HL-60/S4 treated with retinoic acid at 250 ng/mL for 4 days and 3 days (cell line): ENCODE measurements around the gene ADSS1.

ENCODE experiments used
- in situ Hi-C: fragments of 300-500 bp; cut with MboI; formaldehyde crosslinking; loops from 2 replicates; pipeline ENCODE4 v1.7.0; 2022; ENCODE audit warnings: low sequenced_read_pairs

The ADSS1 gene

DNA sequence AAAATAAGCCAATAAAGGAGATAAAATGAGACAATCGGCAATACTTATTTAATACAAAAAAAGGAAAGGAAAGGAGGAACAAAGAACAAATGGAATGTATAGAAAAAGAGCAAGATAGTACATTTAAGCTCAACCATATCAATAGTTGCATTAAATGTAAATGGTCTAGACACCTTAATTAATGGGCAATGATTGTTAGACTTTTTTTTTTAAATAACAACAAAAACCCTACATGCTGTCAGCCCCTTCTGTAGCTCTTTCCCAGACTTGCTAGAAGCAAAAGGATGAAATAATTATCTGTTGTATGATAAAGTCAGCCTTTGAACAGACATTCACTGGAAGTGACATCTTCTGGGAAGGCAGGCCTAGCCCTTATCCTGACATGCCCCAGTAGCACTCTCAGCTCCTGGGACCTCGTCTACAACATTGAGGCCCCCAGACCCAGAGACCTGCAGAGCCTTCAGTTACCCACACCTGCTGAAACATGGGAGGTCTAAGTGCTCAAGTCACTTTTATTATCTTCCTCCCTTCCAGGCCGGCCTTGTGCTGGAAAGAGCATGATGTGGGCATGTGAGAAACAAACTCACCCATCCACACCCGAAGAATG, 42.3 kb downstream of the ADSS1 start:
- in situ Hi-C loops, result no loop called here

DNA sequence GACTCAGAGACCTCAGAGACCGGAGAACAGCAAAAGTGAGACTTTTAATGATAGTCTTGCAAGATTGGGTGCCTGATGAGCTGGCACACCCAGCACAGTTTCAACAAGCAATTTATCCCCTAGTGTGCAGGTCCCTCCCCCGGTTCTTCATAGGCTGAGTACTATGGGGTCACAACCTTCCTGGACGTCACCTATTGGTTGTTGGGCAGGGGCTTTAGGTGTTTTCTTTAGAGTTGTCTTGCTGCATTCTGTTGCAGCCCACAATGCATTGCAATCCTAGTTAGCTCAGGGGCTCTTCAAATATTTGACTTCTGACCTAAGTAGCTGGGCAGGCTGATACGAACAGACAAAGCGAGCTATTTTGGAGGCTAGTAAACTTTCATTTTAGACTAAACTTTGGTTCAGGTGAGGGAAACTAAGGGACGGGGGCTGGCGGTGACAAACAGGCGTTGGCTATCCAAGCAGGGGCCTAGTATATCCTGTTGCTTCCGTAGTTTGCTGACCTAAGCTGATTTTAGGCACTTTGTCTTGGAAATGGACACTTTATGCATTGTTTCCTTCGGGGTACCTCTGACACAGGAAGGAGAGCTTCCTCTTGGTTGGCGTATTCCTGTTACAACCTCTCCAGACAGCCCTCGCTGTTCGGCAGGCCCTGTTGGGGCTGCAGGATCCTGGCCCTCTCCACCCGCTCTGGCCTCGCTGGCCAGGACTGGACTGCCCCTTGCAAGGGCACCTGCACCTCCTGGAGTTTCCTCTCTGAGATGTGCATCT, 43.0 kb downstream of the ADSS1 start:
- in situ Hi-C loops, result no loop called here

DNA sequence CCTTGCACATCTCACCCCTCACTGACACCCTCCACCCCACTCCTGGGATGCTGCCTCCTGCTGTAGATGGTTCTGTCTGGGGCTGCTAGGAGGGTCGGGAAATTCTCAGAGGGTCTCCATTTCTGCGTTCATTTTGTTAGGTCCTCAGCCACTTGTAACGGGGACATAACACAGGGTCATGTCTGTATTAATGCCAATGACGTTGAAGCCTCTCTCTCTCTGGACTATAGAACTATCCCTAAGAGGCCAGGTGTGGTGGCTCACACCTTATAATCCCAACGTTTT, 43.5 kb downstream of the ADSS1 start:
- in situ Hi-C loops, result no loop called here

DNA sequence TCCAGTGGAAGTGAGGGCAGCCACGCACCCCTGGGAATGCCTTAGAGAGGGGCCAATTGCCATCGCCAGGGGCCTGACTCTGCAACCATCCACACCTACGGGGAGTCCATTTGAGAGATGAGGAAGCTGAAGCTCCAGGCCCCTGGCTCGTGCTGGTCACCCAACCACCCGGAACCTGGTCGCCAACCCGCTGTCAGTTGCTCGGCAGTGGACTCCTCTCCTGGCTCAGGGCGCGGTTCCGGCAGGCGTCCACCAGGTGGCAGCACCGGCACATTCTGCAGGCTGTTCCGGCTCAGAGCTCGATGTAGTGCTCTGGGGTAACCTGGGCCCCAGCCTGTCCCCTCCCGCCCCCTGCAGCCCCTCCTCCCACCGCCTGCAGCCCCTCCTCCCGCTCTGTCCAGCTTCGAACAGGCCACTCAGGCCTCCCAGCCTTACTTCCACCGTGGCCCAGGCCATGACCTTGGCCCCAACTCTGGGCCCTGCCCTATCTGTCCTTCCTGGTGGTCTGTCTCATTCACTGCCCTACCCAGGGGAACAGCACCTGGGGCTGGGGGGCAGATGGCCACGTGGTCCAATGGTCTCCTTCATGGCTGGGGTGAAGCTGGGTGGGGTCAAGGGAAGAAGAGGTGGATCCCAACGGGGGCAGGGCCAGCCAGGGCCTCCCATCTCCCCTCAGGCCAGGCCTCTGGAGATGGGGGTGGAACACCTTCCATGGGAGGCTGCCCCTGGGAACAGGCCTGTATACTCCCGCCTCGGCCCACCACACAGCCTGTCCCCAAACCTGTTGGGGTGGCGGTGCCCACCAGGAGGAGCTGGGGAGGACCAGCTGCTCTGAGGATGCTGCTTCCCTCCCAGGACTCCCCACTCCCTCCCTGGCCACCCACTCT, 44.7 kb downstream of the ADSS1 start:
- in situ Hi-C loops, result no loop called here

DNA sequence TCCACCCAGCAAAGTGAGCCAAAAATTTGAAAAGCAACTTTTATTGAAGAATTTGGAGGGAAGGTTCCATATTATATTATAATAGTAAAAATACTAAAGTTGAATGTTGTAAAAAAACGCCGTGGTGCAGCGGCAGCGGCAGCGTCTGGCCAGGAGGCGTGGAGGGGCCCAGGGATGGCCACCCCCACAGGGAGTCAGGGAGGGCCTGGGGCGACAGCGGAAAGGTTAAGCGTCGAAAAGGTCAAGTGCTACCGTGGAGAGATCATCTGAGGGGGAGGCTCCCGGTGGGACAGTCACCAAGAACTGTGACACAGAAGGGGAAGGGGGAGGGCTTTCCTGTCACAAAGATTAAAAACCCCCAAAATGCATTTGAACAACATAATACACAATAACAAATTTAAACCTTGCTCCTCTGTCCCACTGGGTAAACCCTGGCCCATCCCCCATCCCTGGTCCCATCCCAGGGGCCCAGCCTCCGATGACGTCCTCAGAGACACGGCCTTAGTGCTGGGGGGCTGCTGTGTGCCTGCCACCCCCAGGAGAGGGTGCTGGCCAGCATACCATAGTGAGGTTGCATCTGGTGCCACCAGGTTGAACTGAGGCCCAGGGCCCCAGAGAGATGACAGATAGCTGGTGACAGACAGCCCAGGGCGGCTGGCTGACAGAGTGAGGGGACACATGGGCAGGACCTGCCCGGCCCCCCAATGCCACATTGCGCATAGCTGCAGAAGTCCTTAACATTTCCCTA, 45.5 kb downstream of the ADSS1 start:
- in situ Hi-C loops, result no loop called here

DNA sequence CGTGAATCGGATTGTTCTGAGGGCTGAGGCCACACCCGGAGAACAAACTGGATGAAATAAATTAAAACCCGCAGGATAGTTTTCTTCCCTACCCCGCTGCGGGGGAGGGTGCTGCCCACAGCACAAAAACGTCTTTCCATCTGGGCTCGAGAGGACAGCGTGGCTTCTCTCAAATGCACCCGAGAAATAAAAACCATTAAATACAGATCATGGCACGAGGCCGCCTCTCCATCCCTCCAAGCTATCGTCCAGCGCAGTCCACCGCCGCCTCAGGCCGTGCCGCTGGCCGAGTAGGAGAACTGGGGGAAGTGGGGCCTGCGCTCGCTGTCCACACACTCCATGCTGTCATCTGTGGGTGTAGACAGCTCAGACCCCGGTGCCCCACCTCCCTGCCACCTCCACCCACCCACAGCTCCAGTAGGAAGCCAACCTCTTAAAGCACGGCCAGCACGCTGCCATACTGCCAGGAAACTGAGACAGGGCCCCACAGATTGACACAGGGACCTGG, 46.1 kb downstream of the ADSS1 start:
- in situ Hi-C loops, result no loop called here

DNA sequence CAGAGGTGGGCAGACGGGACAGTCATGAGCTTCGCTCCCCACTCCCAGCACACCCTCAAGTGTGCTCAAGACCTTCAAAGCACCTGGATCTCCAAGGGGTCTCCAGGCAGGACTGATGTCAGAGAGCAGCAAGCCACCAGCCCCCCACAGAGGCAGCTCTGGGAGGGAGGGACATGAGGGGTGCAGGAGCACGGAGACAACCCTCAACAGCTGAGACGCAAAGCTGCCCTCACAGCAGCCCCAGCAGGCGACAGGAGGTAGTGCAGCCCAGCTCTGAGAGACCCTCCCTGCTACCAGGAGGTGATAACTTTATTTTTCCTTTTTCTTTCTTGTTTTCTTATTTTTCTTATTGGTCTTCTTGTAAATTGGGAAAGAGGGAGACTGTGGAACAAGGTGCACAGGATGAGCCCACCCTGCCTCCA, 46.8 kb downstream of the ADSS1 start:
- in situ Hi-C loops, result no loop called here

DNA sequence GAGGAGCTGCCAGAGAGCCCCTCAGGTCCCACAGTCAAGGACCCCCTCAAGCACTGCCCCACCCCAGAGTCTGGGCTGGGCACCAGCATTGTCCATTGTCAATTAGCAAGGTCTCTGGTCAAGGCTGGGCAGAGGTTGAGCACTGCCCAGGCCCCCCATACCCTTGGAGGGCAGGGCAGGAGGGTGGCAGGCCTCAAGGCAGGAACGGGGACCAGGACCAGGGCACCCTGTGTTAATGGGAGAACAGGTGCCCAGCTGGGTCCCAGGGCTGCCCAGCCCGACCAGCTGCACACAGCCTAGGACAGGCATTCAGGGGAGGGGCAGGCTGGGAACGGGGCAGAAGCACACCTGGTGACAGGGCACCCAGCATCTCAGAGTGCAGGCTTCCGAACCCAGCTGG, 47.3 kb downstream of the ADSS1 start:
- in situ Hi-C loops, result no loop called here

DNA sequence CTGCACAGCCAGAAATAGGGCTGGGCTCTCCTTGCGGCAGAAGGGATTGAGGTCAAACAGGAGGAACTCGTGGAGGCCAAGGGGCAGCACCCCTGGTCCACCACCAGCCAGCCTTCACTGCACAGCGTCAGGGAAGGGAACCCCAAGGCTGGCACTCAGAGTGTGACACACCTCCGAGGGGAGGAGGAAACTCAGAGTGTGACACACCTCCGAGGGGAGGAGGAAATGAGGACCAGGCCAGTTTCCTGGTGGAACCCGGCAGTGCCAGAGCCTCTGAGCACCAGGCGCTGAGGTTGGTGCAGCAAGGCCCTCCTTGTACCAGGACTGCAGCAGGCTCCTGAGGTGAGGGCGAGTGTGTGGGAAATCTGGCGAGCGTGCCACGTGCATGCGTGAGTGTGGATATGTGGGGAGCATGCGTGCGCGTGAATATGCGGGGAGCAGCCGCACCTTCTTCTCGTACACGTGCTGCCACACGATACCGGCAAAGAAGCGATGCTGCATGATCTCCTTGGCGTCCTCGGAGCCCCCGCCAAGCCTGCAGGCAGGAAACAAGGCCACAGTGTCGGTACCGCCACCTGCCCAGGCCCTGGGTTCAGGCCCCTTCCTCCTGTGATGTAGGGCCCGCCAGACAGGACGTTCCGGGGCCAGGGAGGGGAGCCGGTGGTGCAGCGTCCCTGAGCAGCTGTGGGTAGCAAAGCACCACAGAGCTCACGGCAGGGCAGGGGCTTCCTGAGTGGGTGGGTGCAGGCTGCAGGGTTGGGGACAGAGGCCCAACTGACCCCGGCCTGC, 48.1 kb downstream of the ADSS1 start:
- in situ Hi-C loops, result no loop called here

DNA sequence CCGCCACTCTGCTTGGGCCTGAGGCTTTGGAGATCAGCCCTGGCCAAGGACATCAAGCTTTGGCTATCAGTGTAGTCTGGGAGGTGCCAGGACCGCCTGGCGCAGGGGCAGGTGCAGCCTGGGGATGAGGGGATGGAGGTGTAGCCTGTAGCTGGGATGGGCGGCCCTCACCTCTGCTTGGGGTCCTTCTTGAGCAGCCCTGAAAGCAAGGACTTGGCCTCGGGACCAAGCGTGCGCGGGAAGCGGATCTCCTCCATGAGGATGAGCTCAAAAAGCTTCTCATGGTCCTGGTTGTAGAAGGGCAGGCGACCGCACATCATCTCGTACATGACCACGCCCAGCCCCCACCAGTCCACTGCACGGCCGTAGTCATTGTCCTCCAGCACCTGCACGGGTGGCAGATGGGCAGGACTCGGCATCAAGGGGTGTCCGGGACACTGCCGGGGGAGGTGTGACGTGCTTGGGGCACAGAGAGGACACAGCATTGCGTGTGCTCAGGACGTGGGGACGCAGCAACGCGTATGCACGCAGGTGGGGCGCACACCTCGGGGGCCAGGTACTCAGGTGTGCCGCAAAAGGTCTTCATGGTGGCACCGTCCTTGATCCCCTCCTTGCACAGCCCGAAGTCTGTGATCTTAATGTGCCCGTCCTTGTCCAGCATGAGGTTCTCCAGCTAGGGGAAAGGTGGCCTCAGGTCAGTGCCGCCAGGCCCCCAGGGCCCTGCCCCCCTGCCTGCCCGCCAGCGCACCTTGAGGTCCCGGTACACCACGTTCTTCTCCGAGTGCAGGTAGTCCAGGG, 48.9 kb downstream of the ADSS1 start:
- in situ Hi-C loops, result no loop called here

DNA sequence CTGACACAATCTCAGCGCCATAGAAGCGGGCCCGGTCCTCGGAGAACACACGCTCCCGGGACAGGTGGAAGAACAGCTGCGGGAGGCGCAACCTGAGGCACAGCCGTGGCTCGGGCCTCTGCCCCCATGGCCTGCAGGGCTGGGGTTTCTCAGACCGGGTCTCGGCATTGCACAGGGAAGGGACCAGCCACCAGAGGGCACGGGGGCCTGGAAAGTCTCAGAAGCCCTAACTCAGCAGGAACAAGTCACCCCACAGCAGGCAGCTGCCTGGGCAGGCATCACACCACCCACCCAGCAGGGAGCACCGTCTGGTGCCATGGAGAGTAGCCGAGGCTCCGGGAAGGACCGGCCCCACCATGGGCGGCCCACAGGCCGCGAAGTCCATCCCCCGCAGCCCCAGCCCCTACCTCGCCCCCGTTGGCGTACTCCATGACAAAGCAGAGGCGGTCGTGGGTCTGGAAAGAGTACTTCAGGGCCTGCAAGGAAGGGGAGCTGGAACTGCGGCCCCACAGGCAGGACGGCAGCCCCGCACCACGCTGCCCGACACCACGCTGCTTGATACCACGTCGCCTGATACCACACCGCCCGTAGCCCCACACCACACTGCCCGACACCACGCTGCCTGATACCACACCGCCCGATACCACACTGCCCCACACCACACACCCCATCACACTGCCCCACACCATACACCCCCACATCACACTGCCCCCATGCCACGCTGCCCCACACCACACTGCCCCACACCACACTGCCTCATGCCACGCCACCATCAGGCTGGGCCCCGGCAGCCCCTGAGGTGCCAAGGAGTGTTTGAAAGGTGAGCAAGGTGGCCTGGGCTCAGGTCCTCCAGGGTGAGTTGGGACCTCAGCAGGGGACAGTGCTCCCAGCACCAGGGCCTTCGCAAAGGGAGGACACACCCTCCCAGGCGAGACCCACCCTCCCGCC, 49.8 kb downstream of the ADSS1 start:
- in situ Hi-C loops, result no loop called here

DNA sequence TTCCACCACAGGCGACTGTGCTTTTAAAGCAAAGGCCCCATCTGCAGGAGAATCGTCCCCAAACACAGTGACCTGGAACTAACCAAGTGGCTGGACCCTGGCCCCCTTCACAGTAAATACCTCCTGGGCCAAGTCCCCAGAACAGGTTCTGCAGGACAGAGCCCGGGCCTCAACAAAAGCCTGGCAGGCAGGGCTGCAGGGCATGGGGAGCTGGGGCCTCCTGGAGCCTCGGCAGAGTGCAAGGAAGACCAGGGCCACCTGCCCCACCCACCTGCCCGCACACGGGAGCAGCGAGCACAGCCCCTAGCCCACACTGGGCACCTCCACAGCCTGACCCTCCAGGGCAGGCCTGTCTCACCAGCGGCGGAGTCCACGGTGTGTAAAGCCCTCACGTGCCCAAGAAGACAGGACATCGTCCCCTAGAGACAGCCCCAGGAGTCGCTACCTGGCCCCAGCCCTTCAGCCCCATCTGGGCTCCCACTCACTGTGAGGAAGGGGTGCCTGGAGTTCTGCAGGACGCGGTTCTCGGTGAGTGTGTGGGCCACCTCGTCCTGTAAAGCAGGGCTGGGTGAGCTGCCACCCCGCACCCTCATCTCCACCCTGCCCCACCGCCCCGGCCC, 50.5 kb downstream of the ADSS1 start:
- in situ Hi-C loops, result no loop called here

DNA sequence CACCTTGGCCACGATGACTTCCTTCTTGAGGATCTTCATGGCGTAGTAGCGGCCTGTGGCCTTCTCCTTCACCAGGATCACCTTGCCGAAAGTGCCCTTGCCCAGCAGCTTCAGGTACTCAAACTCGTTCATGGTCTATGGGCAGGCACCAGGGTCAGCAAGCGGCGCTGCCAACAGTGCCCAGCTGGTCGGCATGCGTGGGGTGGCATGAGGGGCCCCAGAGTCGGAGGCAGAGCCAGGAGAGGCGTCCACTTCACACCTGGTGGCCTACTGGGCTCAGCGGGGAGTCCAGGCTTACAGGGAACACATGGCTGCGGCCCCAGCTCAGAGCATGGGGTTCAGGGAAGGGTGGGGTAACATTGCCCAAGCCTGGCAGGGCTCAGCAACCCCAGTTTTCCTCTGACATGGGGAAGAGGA, 51.1 kb downstream of the ADSS1 start:
- in situ Hi-C loops, result no loop called here

DNA sequence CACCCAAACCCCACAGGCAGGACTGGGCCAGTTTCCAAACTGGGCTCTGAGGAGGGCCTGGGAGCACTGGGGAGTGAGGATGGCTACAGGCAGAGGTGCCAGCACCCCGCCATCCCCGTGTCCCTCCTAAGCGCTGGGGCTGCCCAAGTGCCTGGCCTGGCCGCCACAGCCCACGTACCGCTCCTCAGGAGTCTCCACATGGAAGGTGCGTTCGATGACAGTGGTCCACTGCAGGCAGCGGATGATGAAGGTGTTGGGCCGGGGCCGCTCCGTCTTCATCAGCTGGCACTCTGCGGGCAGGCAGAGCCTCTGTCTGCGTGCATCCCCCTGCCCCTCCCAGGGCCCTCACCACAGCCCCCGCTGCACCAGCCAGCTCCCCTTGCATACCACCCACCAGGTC, 52.5 kb downstream of the ADSS1 start:
- in situ Hi-C loops, result no loop called here

DNA sequence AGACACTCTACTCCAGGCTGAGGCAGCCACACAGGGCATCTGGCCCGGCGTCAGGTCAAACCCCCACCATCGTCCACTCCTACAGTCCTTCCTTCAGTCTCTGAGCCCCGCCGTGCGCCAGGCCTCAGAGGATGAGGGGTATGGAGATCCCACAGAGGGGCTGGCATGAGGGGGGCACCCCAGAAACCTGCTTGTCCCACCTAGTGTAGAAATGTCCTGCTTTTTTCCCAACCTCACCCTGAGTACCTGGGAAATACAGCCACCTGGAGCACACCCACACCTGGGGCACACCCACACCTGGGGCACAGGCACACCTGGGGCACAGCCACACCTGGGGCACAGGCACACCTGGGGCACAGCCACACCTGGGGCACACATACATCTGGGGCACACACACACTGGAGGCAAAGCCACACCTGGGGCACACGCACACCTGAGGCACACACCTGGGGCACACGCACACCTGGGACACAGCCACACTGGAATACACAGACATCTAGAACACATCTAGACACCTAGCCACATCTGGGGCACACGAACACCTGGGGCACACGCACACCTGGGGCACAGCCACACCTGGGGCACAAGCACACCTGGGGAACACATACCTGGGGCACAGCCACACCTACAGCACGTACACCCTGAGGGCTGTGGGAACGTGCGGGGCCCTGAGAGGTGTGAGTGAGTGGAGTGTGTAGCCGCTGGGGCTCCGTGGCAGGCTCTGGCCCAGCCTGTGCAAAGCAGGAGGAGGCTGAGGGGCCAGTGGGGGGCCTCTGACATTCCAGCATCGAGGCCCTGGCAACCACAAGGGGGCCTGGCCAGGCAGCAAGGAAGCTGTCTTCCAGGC, 53.2 kb downstream of the ADSS1 start:
- in situ Hi-C loops, result no loop called here

DNA sequence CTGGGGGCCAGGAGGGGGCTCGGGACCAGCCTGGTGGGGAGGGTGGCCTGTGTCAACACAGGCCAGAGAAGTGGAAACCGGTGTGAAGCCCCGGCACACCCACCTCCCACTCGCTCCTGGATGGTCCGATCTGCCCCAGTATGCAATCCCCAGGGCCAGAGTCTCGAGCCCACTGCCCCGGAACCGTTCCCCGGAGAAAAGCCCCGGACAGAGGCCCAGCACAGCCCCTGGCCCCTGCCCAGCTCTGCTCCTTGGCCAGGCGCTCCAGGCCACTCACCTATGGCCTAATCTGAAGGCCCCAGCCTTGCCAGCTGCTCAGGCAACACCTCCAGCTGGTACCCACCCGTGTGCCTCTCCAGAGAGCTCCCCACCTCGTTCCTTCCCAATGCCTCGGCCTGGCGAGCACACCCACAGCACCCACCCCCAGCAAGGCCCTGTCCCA, 53.8 kb downstream of the ADSS1 start:
- in situ Hi-C loops, result no loop called here
